Endodermal cell (in vitro differentiated cells): Measurements from ENCODE around the gene HSPA1B. TPM values are rescaled to one million over a fixed set of nuclear protein-coding genes. Genes with fewer than 3 reads are reported as not detected.
"Not testable (repeated sequence)": the region's sequence is repeated elsewhere in the genome, so short reads cannot be mapped to it uniquely, and the experiment has no call there.

Experiments
- DNase-seq: peaks from one replicate; pipeline ENCODE4 v3.0.0-alpha.2; 2017
- H3K27ac ChIP-seq: 2 replicates; pipeline ENCODE4 v1.5.1; 2013; ENCODE audit warnings: mild to moderate bottlenecking, low read depth, low read length, moderate library complexity
- H3K27me3 ChIP-seq: 2 replicates; pipeline ENCODE4 v1.6.1; 2013; ENCODE audit warnings: mild to moderate bottlenecking, low read length, moderate library complexity; ENCODE audit not compliant: insufficient read depth, control insufficient read depth, poor library complexity, severe bottlenecking
- H3K36me3 ChIP-seq: 2 replicates; pipeline ENCODE4 v1.7.0; 2013; ENCODE audit warnings: mild to moderate bottlenecking, low read length, moderate library complexity; ENCODE audit not compliant: control insufficient read depth, insufficient read depth
- H3K4me1 ChIP-seq: one replicate; pipeline ENCODE4 v1.7.0; 2013; ENCODE audit warnings: low read length; ENCODE audit not compliant: control insufficient read depth, insufficient read depth
- H3K4me3 ChIP-seq: 2 replicates; pipeline ENCODE4 v1.5.1; 2013; ENCODE audit warnings: mild to moderate bottlenecking, low read length, moderate library complexity
- H3K9ac ChIP-seq: 2 replicates; pipeline ENCODE4 v1.6.1; 2013; ENCODE audit warnings: mild to moderate bottlenecking, low read length, moderate library complexity; ENCODE audit not compliant: poor library complexity, severe bottlenecking; ENCODE audit errors: extremely low read depth
- H3K9me3 ChIP-seq: 2 replicates; pipeline ENCODE4 v1.6.1; 2013; ENCODE audit warnings: mild to moderate bottlenecking, low read length, moderate library complexity; ENCODE audit not compliant: control insufficient read depth
- H3K27ac Mint-ChIP-seq: 2 replicates; pipeline ENCODE4 v1.8.0; 2020; ENCODE audit warnings: mixed read lengths
- H3K27me3 Mint-ChIP-seq: 2 replicates; pipeline ENCODE4 v1.8.0; 2021; ENCODE audit warnings: mild to moderate bottlenecking, mixed read lengths; ENCODE audit not compliant: insufficient read depth
- H3K36me3 Mint-ChIP-seq: 2 replicates; pipeline ENCODE4 v1.8.0; 2020; ENCODE audit warnings: low read depth, mixed read lengths
- H3K4me1 Mint-ChIP-seq: 2 replicates; pipeline ENCODE4 v1.8.0; 2020; ENCODE audit warnings: mixed read lengths
- H3K4me3 Mint-ChIP-seq: 2 replicates; pipeline ENCODE4 v1.8.0; 2020; ENCODE audit warnings: mild to moderate bottlenecking, moderate library complexity, mixed read lengths
- H3K9me3 Mint-ChIP-seq: 2 replicates; pipeline ENCODE4 v1.8.0; 2020; ENCODE audit warnings: mild to moderate bottlenecking, mixed read lengths
- WGBS, 2 experiments: methylation state at CpG; one replicate each; pipeline versions ENCODE4 v1.1.5 to v1.1.7; 2013; ENCODE audit warnings: missing lambda C conversion rate in 2 of 2, mixed read lengths in 1 of 2; ENCODE audit not compliant: insufficient coverage in 1 of 2, insufficient read length in 1 of 2; 5-methylcytosine and 5-hydroxymethylcytosine counted together
- total RNA-seq, 2 donors: library from RNA; stranded (reverse); fragmentation: NEBNext Ultra II Directional in 1 of 2; extraction: Animal tissue kit (Norgen Biotek cat#: 25700) in 1 of 2; gene quantifications; 2 replicates in 1 of 2; 3 replicates in 1 of 2; pipeline ENCODE4 v1.2.1, GENCODE V29; 2021
- TF ChIP-seq, protein P1 (sequence below): fragments of 200-600 bp; sonication (generic); conservative IDR thresholded peaks from 2 replicates; pipeline ENCODE4 v1.5.0; 2021; ENCODE audit warnings: antibody characterized with exemption, mild to moderate bottlenecking

Gene HSPA1B
- total RNA-seq, 2 donors from 2014 or later, result 61.8 to 83.9 TPM

DNA sequence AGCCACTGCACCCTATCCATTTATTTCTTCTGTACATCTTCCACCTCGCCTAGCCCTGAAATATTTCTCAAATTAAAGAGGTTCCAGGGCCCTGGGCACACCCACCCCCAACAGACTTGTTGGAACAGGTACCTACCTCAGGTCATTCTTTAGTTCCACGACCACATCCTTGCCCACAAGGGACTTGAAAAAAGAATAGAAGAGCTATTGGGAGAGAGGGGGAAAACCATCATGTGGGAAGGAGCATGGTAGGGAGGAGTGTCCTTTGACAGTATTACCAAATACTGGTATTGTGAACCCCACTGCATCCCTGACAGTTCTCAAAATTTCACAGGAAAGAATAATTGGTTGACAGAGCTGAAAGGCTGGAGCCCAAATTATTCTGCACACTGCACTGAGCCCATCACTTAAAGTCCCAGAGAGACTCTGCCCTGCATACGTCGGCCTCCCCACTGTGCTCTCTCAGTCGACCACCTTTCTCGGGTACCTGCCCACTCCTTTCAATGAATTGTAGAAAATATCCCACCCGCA is 21.5 kb upstream of the HSPA1B start:
- Histone ChIP-seq H3K36me3 (peaks cover 17% of the 10 kb centered on the region), H3K9ac (peak overlapping the region; percentile 82), H3K27ac (peak overlapping the region; percentile 74), H3K4me1 (no peaks in the 10 kb centered on the region), H3K27me3 (no peaks in the 10 kb centered on the region), H3K4me3 (peak overlapping the region; percentile 97), H3K9me3 (no peaks in the 10 kb centered on the region)
- H3K36me3 Mint-ChIP-seq, result peaks cover 22% of the 10 kb centered on the region
- H3K4me1 Mint-ChIP-seq, result peaks cover 6% of the 10 kb centered on the region
- H3K4me3 Mint-ChIP-seq, result peak overlapping the region; percentile 87
- no peaks in the 10 kb centered on the region for H3K9me3 Mint-ChIP-seq
- WGBS, 2 experiments, result 18 to 20% methylated on average over 5 to 7 of the region's 7 CpGs
- peak overlapping the region; percentile 93 for H3K27ac Mint-ChIP-seq
- DNase-seq, result no peak
- no peaks in the 10 kb centered on the region for H3K27me3 Mint-ChIP-seq
- TF ChIP-seq, protein P1, sequence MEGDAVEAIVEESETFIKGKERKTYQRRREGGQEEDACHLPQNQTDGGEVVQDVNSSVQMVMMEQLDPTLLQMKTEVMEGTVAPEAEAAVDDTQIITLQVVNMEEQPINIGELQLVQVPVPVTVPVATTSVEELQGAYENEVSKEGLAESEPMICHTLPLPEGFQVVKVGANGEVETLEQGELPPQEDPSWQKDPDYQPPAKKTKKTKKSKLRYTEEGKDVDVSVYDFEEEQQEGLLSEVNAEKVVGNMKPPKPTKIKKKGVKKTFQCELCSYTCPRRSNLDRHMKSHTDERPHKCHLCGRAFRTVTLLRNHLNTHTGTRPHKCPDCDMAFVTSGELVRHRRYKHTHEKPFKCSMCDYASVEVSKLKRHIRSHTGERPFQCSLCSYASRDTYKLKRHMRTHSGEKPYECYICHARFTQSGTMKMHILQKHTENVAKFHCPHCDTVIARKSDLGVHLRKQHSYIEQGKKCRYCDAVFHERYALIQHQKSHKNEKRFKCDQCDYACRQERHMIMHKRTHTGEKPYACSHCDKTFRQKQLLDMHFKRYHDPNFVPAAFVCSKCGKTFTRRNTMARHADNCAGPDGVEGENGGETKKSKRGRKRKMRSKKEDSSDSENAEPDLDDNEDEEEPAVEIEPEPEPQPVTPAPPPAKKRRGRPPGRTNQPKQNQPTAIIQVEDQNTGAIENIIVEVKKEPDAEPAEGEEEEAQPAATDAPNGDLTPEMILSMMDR, result no peak

DNA sequence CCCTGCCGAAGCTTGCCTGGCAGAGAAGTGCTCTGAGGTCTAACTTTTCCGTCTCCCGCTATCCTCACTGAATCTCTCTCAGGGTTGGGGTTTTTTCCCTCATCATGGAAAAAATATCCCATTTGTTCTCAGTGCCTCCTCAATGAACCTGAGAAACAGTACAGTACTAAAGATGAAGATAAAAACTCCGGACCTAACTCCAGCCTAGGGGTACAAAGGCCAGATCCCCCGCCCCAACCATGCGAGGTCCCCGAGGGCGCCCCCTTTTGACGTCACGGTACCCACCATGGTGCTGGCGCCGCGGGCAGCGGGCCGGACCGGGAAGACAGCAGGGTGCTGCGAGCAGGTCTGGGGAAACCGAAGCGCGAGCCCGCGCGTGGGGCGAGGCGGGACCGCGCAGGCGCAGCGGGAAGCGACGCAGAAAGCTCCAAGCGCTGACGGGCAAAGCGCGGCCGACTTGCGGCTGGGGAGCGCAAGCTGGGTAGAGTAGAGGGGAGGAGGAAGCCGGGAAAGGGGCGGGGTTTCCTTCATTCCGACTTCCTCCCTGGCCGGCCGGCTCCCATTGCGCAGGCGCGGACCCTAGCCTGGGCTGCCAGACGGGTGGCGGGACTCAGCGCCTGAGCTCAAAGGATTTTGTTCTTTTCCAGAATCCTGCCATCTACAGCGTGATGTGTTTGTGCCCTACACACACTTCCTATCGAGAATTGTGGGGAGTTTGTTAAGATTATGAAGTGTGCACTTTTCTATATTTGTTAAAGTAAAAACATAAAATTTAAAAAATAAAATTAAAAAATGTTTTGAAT is 20.9 kb upstream of the HSPA1B start, which contains the start of gene LSM2:
Gene LSM2 (minus strand): TSS at position 497 of the 803 bp plus-strand sequence. CDS start 209 bp downstream, at position 288.
- H3K36me3 ChIP-seq, result peaks cover 14% of the 10 kb centered on the region
- Mint-ChIP-seq H3K4me3 (peak within 1 kb of the TSS; percentile 87), H3K27me3 (no peaks in the 10 kb centered on the region), H3K27ac (peak within 1 kb of the TSS; percentile 93), H3K9me3 (no peaks in the 10 kb centered on the region), H3K4me1 (peaks cover 6% of the 10 kb centered on the region), H3K36me3 (peaks cover 15% of the 10 kb centered on the region)
- H3K4me1 ChIP-seq, result no peaks in the 10 kb centered on the region
- H3K27ac ChIP-seq, result peak within 1 kb of the TSS; percentile 74
- WGBS, 2 experiments, result 0% methylated on average over 16 to 50 of the region's 51 CpGs
- peak within 1 kb of the TSS; percentile 97 for H3K4me3 ChIP-seq
- peak; percentile 98 for DNase-seq
- no peaks in the 10 kb centered on the region for H3K27me3 ChIP-seq
- TF ChIP-seq, protein P1, result peak; percentile 50
- H3K9me3 ChIP-seq, result no peaks in the 10 kb centered on the region
- H3K9ac ChIP-seq, result peak within 1 kb of the TSS; percentile 82

DNA sequence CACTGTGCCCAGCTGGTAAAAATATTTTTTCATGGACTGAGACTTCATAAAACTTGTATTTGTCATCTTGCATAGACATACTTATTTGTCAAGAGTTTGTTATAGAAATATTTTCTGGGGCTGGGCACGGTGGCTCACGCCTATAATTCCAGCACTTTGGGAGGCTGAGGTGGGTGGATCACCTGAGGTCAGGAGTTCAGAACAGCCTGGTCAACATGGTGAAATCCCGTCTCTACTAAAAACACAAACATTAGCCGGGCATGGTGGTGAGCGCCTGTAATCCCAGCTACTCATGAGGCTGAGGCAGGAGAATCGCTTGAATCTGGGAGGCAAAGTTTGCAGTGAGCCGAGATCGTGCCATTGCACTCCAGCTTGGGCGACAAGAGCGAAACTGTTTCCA is 18.9 kb upstream of the HSPA1B start:
- not testable (repeated sequence) for H3K4me1 Mint-ChIP-seq, H3K4me3 ChIP-seq, H3K36me3 Mint-ChIP-seq, H3K27me3 Mint-ChIP-seq, H3K9ac ChIP-seq, H3K9me3 Mint-ChIP-seq, H3K4me3 Mint-ChIP-seq, H3K9me3 ChIP-seq, DNase-seq, H3K27me3 ChIP-seq, H3K36me3 ChIP-seq, H3K4me1 ChIP-seq, H3K27ac ChIP-seq, H3K27ac Mint-ChIP-seq
- 93 to 100% methylated on average over 8 to 10 of the region's 10 CpGs for WGBS, 2 experiments
